ENCODE measurements around the gene PAFAH1B2.
A peak's percentile ranks its signal among the peaks of the same experiment; 100 is the strongest.

PAFAH1B2 gene

DNA sequence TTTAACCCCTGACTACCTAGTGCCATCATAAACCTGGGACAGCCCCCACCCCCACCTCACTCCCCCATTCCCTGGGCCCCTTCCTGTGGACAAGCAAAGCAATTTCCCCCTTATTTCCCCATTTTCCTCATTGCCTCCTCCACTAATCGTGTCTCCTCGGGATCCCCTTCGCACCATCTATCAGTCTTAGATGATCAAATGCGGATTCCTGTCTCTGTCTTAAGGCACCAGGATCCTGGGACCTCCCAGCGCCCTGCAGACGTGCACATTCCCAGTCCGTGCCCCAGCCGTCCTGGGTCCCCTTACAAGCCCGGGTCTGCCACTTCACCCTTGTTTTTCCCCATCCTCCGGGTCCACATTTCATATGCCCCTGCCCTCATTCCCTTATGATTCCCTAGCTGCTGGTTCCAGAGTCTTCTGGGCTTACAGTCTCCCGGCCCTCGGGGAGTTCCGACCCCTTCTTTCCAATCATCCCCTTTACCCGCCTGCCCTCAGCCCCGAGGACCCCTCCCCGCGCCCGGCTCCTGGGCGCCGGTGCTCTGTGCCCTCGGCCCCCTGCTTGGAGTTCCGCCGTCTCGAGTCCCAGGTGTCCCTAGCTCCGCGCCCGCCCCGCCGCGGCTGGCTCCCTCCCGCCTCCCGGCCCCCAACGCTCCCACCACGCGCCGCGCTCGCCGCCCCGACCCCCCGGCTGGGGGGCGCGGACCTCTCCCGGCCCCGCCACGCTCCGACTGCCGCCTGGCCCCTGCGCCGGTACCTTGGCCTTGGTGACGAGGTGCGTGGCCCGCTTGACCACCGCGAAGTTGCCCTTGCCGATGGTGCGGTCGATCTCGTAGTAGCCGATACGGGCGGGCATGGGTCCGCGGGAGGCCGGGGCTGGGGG, 46.5 kb upstream of the PAFAH1B2 start:
- H3K4me1 ChIP-seq, result peaks cover 23% of the 10 kb centered on the region
- H3K27me3 ChIP-seq, result no peaks in the 10 kb centered on the region
- peak; percentile 49 for DNase-seq
- no peaks in the 10 kb centered on the region for H3K36me3 ChIP-seq
- TF ChIP-seq, protein P1, sequence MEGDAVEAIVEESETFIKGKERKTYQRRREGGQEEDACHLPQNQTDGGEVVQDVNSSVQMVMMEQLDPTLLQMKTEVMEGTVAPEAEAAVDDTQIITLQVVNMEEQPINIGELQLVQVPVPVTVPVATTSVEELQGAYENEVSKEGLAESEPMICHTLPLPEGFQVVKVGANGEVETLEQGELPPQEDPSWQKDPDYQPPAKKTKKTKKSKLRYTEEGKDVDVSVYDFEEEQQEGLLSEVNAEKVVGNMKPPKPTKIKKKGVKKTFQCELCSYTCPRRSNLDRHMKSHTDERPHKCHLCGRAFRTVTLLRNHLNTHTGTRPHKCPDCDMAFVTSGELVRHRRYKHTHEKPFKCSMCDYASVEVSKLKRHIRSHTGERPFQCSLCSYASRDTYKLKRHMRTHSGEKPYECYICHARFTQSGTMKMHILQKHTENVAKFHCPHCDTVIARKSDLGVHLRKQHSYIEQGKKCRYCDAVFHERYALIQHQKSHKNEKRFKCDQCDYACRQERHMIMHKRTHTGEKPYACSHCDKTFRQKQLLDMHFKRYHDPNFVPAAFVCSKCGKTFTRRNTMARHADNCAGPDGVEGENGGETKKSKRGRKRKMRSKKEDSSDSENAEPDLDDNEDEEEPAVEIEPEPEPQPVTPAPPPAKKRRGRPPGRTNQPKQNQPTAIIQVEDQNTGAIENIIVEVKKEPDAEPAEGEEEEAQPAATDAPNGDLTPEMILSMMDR (IDR thresholded peaks at IDR 0.05; ENCODE audit: low read depth, low read length), result no peak
- no peaks in the 10 kb centered on the region for H3K9me3 ChIP-seq
- peak overlapping the region; percentile 92 for H3K4me3 ChIP-seq (ENCODE audit: low read depth, low read length)

DNA sequence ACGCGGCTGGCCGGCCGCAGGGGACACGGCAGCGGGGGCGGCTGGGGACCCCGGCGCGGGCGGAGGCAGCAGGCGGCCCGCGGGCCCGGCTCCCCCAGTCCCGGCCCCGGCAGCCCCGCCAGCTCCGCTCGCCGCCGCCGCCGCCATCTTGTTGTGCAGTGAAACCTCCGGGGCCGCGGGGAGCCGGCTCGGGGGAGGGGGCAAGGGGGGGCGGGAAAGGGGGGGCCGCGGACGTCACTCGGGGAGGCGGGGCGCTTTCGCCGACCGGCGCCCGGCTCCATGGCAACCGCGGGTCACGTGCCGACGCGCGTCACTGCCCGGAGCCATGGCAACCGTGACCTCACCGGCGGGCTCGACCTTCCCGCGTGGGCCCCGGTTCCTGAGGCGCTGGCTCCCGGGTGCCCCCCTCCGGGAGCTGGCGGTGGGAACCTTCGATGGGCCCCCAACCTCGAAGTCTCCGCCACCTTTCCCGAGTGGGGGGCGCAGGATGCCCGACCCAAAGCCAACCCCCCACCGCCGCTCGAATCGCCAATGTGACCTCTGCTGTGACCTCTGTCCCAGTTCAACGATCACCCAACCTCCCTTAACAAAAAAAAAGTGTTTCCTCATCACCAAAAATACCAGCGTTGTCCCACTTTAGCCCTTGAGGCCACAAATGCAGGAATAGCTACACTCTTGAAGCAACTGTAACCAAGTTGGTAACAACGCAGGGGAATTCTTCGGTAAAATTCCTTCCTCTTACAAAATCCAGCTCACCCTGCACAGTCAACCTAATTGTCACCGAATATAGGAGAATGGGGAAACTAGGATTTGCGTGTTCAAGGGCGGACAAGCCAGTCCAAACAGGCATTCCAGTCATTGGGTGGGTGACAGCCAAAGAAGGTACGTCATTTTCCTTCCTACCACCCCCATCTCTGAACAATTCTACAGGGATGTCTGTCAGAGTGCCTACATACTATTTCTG, 45.5 kb upstream of the PAFAH1B2 start, which contains the start of gene SIK3:
Gene SIK3, minus strand, starts transcription at position 160 of the 964 bp plus-strand sequence. Its CDS starts 13 bp downstream, at position 147.
- Histone ChIP-seq H3K36me3 (no peaks in the 10 kb centered on the region), H3K9me3 (no peaks in the 10 kb centered on the region), H3K4me3 (ENCODE audit: low read depth, low read length) (peak within 1 kb of the TSS; percentile 92), H3K27me3 (no peaks in the 10 kb centered on the region), H3K4me1 (peaks cover 23% of the 10 kb centered on the region)
- DNase-seq, result peak; percentile 96
- TF ChIP-seq, protein P1 (IDR thresholded peaks at IDR 0.05; ENCODE audit: low read depth, low read length), result no peak

DNA sequence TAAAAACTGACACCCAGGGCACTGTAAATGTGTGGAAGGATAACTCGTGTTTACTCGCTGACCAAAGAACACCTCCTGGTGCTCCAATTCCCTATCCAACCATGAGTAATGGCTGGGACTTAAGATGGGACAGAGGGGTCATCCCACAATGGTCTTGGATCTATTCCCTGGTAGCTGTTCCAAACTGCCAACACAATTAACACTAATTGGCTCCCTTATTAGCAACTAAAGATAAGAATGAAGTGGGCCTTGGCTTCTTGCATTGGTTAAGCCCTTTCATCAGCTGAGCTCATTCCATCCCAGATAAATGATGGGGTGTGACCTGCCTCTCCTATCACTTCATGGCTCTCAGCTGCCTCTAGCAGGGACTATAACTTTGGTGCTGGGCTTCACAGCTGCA, 44.4 kb upstream of the PAFAH1B2 start:
- Histone ChIP-seq H3K4me3 (ENCODE audit: low read depth, low read length) (no peak overlapping the region), H3K4me1 (peaks cover 23% of the 10 kb centered on the region), H3K9me3 (no peaks in the 10 kb centered on the region), H3K36me3 (no peaks in the 10 kb centered on the region), H3K27me3 (no peaks in the 10 kb centered on the region)
- TF ChIP-seq, protein P1 (IDR thresholded peaks at IDR 0.05; ENCODE audit: low read depth, low read length), result no peak
- DNase-seq, result no peak

DNA sequence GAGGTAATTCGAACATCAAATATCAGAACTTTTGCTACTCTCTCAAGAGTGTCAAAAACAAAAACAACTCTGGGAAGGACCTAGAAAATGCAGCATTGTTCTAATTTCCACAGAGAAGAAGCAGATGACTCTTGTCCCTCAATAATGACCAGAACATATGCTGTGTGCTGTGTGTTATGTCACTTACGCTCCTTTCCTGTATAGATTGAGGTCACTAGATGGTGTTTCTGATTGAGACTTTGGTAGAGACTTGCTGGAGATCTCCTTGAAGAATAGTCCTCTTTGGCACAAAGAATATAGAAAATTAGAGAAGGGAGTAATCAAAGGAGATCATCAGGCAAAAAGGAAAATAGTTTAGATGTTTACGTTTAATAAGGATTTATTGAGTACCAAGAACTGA, 43.5 kb upstream of the PAFAH1B2 start:
- Histone ChIP-seq H3K4me3 (ENCODE audit: low read depth, low read length) (no peak overlapping the region), H3K36me3 (no peaks in the 10 kb centered on the region), H3K9me3 (no peaks in the 10 kb centered on the region), H3K4me1 (peaks cover 20% of the 10 kb centered on the region), H3K27me3 (no peaks in the 10 kb centered on the region)
- no peak for DNase-seq
- TF ChIP-seq, protein P1 (IDR thresholded peaks at IDR 0.05; ENCODE audit: low read depth, low read length), result no peak

DNA sequence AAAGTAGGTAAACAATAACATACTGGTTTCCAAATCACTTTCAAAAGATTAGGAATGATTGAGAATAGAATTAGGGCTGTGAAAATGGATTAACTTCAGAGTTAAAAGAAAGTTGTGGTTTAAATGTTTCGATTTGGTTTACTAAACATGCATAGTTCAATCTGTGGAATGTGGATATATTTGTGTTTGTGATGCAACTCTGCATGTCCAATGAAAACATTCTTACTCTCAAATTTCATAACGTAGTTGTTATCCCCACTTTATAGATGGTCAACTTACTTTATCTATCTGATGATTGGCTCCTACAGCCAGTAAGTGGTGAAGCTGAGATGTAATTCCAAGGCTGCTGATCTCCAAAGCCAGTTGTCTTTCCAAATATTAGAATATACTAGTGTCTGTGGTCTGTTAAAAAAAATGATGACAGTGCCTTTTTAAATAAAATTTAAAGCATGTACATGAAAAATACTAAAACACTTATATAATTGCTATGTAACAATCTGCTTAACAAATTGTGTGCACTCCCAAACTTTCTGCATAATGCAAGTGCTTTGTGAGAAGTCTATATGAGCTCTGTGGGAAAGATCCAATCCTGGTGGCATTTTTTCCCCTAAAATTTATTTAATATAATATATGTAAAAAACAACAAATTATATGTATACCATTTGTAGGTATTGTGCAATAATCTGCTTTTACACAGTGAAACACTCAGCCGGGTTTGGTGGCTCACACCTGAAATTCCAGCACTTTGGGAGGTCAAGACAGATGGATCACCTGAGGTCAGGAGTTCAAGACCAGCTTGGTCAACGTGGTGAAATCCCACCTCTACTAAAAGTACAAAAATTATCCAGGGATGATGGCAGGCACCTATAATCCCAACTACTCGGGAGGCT, 36.1 kb upstream of the PAFAH1B2 start:
- no peak for DNase-seq
- H3K27me3 ChIP-seq, result no peaks in the 10 kb centered on the region
- TF ChIP-seq, protein P1 (IDR thresholded peaks at IDR 0.05; ENCODE audit: low read depth, low read length), result no peak
- H3K9me3 ChIP-seq, result no peaks in the 10 kb centered on the region
- no peaks in the 10 kb centered on the region for H3K4me1 ChIP-seq
- no peak overlapping the region for H3K4me3 ChIP-seq (ENCODE audit: low read depth, low read length)
- no peaks in the 10 kb centered on the region for H3K36me3 ChIP-seq

Measured in BE2C (cell line).